HEK293T (cell line): ENCODE data around the gene ANKRD40CL.
A peak's percentile ranks its signal among the peaks of the same experiment; 100 is the strongest.
"Not testable (repeated sequence)": the region's sequence is repeated elsewhere in the genome, so short reads cannot be mapped to it uniquely, and the experiment has no call there.

Source experiments
- CTCF ChIA-PET: fragments of 350-600 bp; formaldehyde crosslinking; extraction: SDS; loops from one replicate; lab custom pipeline; 2021; ENCODE audit warnings: antibody characterized with exemption, inconsistent platforms; lab: Yijun Ruan, JAX
- POLR2A ChIA-PET: fragments of 350-600 bp; formaldehyde crosslinking; extraction: SDS; loops from one replicate; lab custom pipeline; 2020; ENCODE audit warnings: antibody characterized with exemption, inconsistent platforms; lab: Yijun Ruan, JAX
- DNase-seq: peaks from one replicate; pipeline ENCODE4 v3.0.0; 2012; ENCODE audit warnings: mixed read lengths; ENCODE audit errors: extremely low spot score
- ARNT ChIP-seq: fragments of 450-650 bp; IDR thresholded peaks from 2 replicates; pipeline ENCODE4 v1.6.1; 2017; ENCODE audit warnings: mild to moderate bottlenecking
- BHLHE40 ChIP-seq: fragments of 450-650 bp; IDR thresholded peaks from 2 replicates; pipeline ENCODE4 v1.6.1; 2016; ENCODE audit warnings: mild to moderate bottlenecking, moderate library complexity, borderline replicate concordance
- CTBP1 ChIP-seq: fragments of 450-650 bp; IDR thresholded peaks from 2 replicates; pipeline ENCODE4 v1.6.1; 2016; ENCODE audit warnings: borderline replicate concordance
- ELF4 ChIP-seq: fragments of 450-650 bp; IDR thresholded peaks from 2 replicates; pipeline ENCODE4 v1.6.1; 2017; ENCODE audit warnings: antibody characterized with exemption
- FOXA1 ChIP-seq: fragments of 450-650 bp; IDR thresholded peaks from 2 replicates; pipeline ENCODE4 v1.6.1; 2016; ENCODE audit warnings: mild to moderate bottlenecking
- FOXK2 ChIP-seq: fragments of 450-650 bp; IDR thresholded peaks from 2 replicates; pipeline ENCODE4 v1.6.1; 2016; ENCODE audit warnings: mild to moderate bottlenecking
- FOXM1 ChIP-seq: fragments of 450-650 bp; IDR thresholded peaks from 2 replicates; pipeline ENCODE4 v1.6.1; 2017; ENCODE audit warnings: mild to moderate bottlenecking, borderline replicate concordance
- HDGF ChIP-seq: fragments of 450-650 bp; IDR thresholded peaks from 2 replicates; pipeline ENCODE4 v1.6.1; 2017; ENCODE audit warnings: antibody characterized with exemption, borderline replicate concordance
- L3MBTL2 ChIP-seq: fragments of 450-650 bp; conservative IDR thresholded peaks from 2 replicates; pipeline ENCODE4 v1.6.1; 2016; ENCODE audit warnings: mild to moderate bottlenecking
- LEF1 ChIP-seq: fragments of 450-650 bp; IDR thresholded peaks from 2 replicates; pipeline ENCODE4 v1.6.1; 2017; ENCODE audit warnings: mild to moderate bottlenecking, borderline replicate concordance
- NFRKB ChIP-seq: fragments of 450-650 bp; IDR thresholded peaks from 2 replicates; pipeline ENCODE4 v1.6.1; 2016; ENCODE audit warnings: mild to moderate bottlenecking, moderate library complexity
- PKNOX1 ChIP-seq: fragments of 450-650 bp; IDR thresholded peaks from 2 replicates; pipeline ENCODE4 v1.6.1; 2016
- SP1 ChIP-seq: fragments of 450-650 bp; IDR thresholded peaks from 2 replicates; pipeline ENCODE4 v1.6.1; 2017
- SUZ12 ChIP-seq: fragments of 450-650 bp; IDR thresholded peaks from 2 replicates; pipeline ENCODE4 v1.6.1; 2016; ENCODE audit warnings: mild to moderate bottlenecking
- TARDBP ChIP-seq: fragments of 450-650 bp; IDR thresholded peaks from 2 replicates; pipeline ENCODE4 v1.6.1; 2016
- ZNF384 ChIP-seq: fragments of 450-650 bp; IDR thresholded peaks from 2 replicates; pipeline ENCODE4 v1.6.1; 2016

Gene ANKRD40CL

GRCh38 chr17:50807675-50808074 is 40.4 kb upstream of the ANKRD40CL start:
- CTCF ChIA-PET = interaction anchor here (0.6 to 1.4 kb wide), 2 partner anchors 9 to 31 kb away, joined by 3 to 5 read pairs; no protein-coding TSS in a partner anchor
- TF ChIP-seq TARDBP (no peak), FOXA1 (no peak), HDGF (no peak), FOXM1 (no peak), CTBP1 (no peak), L3MBTL2 (no peak), ZNF384 (no peak), SUZ12 (no peak)
- POLR2A ChIA-PET = no interaction called here
- no peak for DNase-seq

GRCh38 chr17:50807009-50807408 is 39.7 kb upstream of the ANKRD40CL start:
- ChIA-PET CTCF (interaction anchor here (0.6 to 1.4 kb wide), 3 partner anchors 8 to 12 kb away, joined by 3 to 4 read pairs (median 3); no protein-coding TSS in a partner anchor), POLR2A (no interaction called here)
- DNase-seq = no peak
- TF ChIP-seq SP1 = no peak
- TF ChIP-seq L3MBTL2 = no peak
- no peak for TF ChIP-seq FOXK2
- TF ChIP-seq HDGF = no peak
- TF ChIP-seq FOXM1 = no peak
- no peak for TF ChIP-seq BHLHE40
- TF ChIP-seq PKNOX1 = no peak
- no peak for TF ChIP-seq ARNT
- TF ChIP-seq TARDBP = no peak

- TF ChIP-seq FOXM1 (no peak), NFRKB (no peak), FOXA1 (no peak), CTBP1 (no peak), SP1 (no peak), PKNOX1 (no peak), SUZ12 (no peak), HDGF (no peak), LEF1 (no peak), FOXK2 (no peak), L3MBTL2 (no peak), ZNF384 (no peak), TARDBP (no peak), BHLHE40 (no peak), ELF4 (no peak), ARNT (no peak)
- DNase-seq = no peak
- POLR2A ChIA-PET = interaction anchor here (1.4 kb wide), 1 partner anchor 9 kb away, joined by 3 read pairs; no protein-coding TSS in a partner anchor
- CTCF ChIA-PET = interaction anchor here (0.6 to 1.3 kb wide), 4 partner anchors 11 to 120 kb away, joined by 3 to 7 read pairs (median 4); no protein-coding TSS in a partner anchor
These were observed 38.9 kb upstream of the ANKRD40CL start for GRCh38 chr17:50806141-50806643.

- TF ChIP-seq SP1 (no peak), FOXK2 (no peak), LEF1 (no peak), L3MBTL2 (no peak), HDGF (no peak), FOXM1 (no peak), ELF4 (no peak), PKNOX1 (no peak), FOXA1 (no peak), BHLHE40 (no peak), ARNT (no peak), TARDBP (no peak), SUZ12 (no peak), ZNF384 (no peak), CTBP1 (no peak), NFRKB (no peak)
- ChIA-PET POLR2A (interaction anchor here (1.4 kb wide), 1 partner anchor 9 kb away, joined by 3 read pairs; no protein-coding TSS in a partner anchor), CTCF (interaction anchor here (1.1 to 1.3 kb wide), 2 partner anchors 11 to 21 kb away, joined by 4 to 7 read pairs; no protein-coding TSS in a partner anchor)
- DNase-seq = no peak
These were observed 38.2 kb upstream of the ANKRD40CL start for GRCh38 chr17:50805486-50805885.

GRCh38 chr17:50804749-50805475 is 37.6 kb upstream of the ANKRD40CL start:
- CTCF ChIA-PET, POLR2A ChIA-PET, DNase-seq: not testable (repeated sequence)

GRCh38 chr17:50803676-50804075 is 36.4 kb upstream of the ANKRD40CL start:
- POLR2A ChIA-PET = interaction anchor here (0.5 kb wide), 1 partner anchor 8 kb away, joined by 3 read pairs; no protein-coding TSS in a partner anchor
- CTCF ChIA-PET = interaction anchor here (1.0 to 1.9 kb wide), 2 partner anchors 13 to 20 kb away, joined by 5 to 6 read pairs; no protein-coding TSS in a partner anchor
- TF ChIP-seq TARDBP (no peak), ARNT (no peak), PKNOX1 (peak; percentile 85), ZNF384 (no peak)
- DNase-seq = no peak
